ENCODE measurements around the gene CCT8.
"Not testable (repeated sequence)": the region's sequence is repeated elsewhere in the genome, so short reads cannot be mapped to it uniquely, and the experiment has no call there.

Gene CCT8

DNA sequence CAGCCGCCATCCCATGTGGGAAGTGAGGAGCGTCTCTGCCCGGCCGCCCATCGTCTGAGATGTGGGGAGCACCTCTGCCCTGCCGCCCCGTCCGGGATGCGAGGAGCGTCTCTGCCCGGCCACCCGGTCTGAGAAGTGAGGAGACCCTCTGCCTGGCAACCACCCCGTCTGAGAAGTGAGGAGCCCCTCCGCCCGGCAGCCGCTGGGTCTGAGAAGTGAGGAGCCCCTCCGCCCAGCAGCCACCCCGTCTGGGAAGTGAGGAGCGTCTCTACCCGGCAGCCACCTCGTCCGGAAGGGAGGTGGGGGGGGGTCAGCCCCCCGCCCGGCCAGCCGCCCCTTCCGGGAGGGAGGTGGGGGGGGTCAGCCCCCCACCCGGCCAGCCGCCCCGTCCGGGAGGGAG is 62.2 kb downstream of the CCT8 start:
- not testable (repeated sequence) for DNase-seq

DNA sequence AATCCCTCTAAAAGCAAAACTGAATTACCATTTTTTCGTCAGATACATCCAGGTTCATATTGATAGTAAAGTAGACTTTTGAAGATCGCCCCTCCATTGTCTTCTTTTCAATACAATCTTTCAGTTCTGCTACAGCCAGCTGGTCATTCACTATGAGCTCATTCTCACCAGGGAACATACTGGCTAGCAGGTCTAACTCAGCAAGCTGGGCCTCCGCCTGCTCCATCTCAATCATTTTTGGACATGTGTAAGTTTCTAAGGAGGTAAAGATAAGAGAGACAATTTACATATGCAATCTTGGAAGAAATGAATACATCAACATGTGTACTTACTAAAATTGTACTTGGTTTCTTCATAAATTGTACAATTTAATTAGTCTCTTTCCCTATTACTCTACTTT is 65.1 kb downstream of the CCT8 start:
- DNase-seq, result no peak

DNA sequence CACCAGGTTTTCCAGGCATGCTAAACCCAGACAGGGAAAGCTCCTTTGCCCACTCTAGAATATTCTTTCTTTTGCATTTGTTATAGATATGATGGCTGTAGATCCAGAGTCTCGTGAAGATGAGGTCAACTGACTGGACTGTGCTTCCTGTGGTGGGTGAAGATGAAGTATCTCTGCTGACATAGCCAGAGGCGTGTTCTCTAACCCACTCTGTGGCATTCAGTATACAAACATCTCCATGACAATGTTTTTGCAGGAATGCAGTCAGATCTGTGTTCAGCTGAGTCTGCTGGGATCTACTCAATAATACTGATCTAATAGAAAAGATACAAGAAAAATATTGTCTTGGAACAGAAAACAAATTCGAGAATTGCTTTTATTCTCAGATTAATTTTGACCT is 65.6 kb downstream of the CCT8 start:
- DNase-seq, result no peak

DNA sequence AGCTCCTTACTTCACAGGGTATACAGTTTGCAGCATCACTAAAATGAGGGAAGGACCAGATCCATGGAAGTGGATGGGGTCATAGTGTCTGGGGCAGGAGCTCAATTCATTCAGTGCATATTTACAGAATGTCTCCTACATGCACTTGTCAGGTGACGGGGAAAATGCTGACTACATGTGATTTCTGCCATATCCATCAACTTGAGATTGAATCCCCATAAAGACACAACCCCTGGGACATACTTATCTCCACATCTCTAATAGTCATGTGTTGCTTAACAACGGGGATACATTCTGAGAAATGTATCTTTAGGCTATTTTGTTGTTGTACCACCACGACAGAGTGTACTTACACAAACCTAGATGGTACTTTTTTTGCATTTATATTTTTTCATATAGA is 66.3 kb downstream of the CCT8 start:
- DNase-seq, result no peak
